OCI-LY7 (cell line): ENCODE measurements around the gene DIPK1B. TPM values are rescaled to one million over a fixed set of nuclear protein-coding genes. Genes with fewer than 3 reads are reported as not detected.

Experiments used
- BruUV-seq: library from RNA; stranded (reverse); fragments of 400-500 nt; replicated peaks from 2 replicates; lab custom pipeline; 2021; lab: Mats Ljungman, UMichigan
- CTCF ChIA-PET: fragments of 300-600 bp; sonication (Branson Sonifier 250); formaldehyde crosslinking; loops from one replicate; lab custom pipeline; 2022; ENCODE audit warnings: antibody characterized with exemption; ENCODE audit not compliant: unreplicated experiment; lab: Charles Lee
- POLR2A ChIA-PET: fragments of 300-600 bp; sonication (Branson Sonifier 250); formaldehyde crosslinking; loops from one replicate; lab custom pipeline; 2022; ENCODE audit warnings: antibody characterized with exemption; lab: Charles Lee
- DNase-seq: peaks from one replicate; pipeline ENCODE4 v3.0.0-alpha.2; 2015; ENCODE audit warnings: low spot score
- H2AFZ ChIP-seq: fragments of 200-600 bp; sonication (generic), shearing (Covaris generic); 2 replicates; pipeline ENCODE4 v1.6.1; 2014; ENCODE audit warnings: mild to moderate bottlenecking, antibody characterized with exemption, low read length, moderate library complexity
- H3K27ac ChIP-seq: fragments of 200-600 bp; sonication (generic); 2 replicates; pipeline ENCODE4 v1.5.1; 2014; ENCODE audit warnings: mixed run types, low read depth, mild to moderate bottlenecking, moderate library complexity, low read length, inconsistent platforms; ENCODE audit not compliant: poor library complexity, severe bottlenecking
- H3K36me3 ChIP-seq: fragments of 200-600 bp; sonication (generic); 2 replicates; pipeline ENCODE4 v1.6.1; 2014; ENCODE audit warnings: mild to moderate bottlenecking, antibody characterized with exemption, low read length, moderate library complexity, mixed read lengths; ENCODE audit not compliant: insufficient read depth
- H3K4me1 ChIP-seq: fragments of 200-600 bp; sonication (generic); 2 replicates; pipeline ENCODE4 v1.5.1; 2014; ENCODE audit warnings: mild to moderate bottlenecking, low read length; ENCODE audit not compliant: insufficient read depth, poor library complexity, severe bottlenecking
- H3K4me2 ChIP-seq: fragments of 200-600 bp; sonication (generic); 2 replicates; pipeline ENCODE4 v1.6.1; 2014; ENCODE audit warnings: mild to moderate bottlenecking, low read length
- H3K4me3 ChIP-seq: fragments of 200-600 bp; sonication (generic); 2 replicates; pipeline ENCODE4 v1.5.1; 2014; ENCODE audit warnings: mild to moderate bottlenecking, low read depth, low read length; ENCODE audit not compliant: poor library complexity, severe bottlenecking
- H3K79me2 ChIP-seq: fragments of 200-600 bp; sonication (generic); 2 replicates; pipeline ENCODE4 v1.6.1; 2016; ENCODE audit warnings: low read depth, mild to moderate bottlenecking, low read length, moderate library complexity, mixed read lengths; ENCODE audit not compliant: insufficient read depth
- H3K9me2 ChIP-seq: fragments of 200-600 bp; sonication (generic); 2 replicates; pipeline ENCODE4 v1.6.1; 2016; ENCODE audit warnings: mild to moderate bottlenecking, low read length, mixed read lengths; ENCODE audit not compliant: insufficient read depth
- H3K9me3 ChIP-seq: fragments of 200-600 bp; sonication (generic); 2 replicates; pipeline ENCODE4 v1.6.1; 2014; ENCODE audit warnings: mild to moderate bottlenecking, mixed run types, low read length, mixed read lengths
- H4K20me1 ChIP-seq: fragments of 200-600 bp; sonication (generic); 2 replicates; pipeline ENCODE4 v1.6.1; 2014; ENCODE audit warnings: mild to moderate bottlenecking, antibody characterized with exemption, low read length, moderate library complexity, mixed read lengths; ENCODE audit not compliant: insufficient read depth
- CTCF ChIP-seq: fragments of 200-600 bp; sonication (generic); conservative IDR thresholded peaks from 2 replicates; pipeline ENCODE4 v1.5.1; 2014; ENCODE audit warnings: mild to moderate bottlenecking, antibody characterized with exemption, low read length, moderate library complexity, mixed read lengths
- EZH2phosphoT487 ChIP-seq: fragments of 200-600 bp; sonication (generic); IDR thresholded peaks from 2 replicates; pipeline ENCODE4 v1.6.1; 2018; ENCODE audit warnings: low read depth, borderline replicate concordance, mild to moderate bottlenecking, mixed run types, antibody characterized with exemption, low read length, moderate library complexity, mixed read lengths
- intact Hi-C: fragments of 100-400 bp; cut with micrococcal nuclease; formaldehyde crosslinking; loops from one replicate; pipeline ENCODE4 v1.10.0; 2022; ENCODE audit not compliant: unreplicated experiment
- total RNA-seq, 2 experiments: library from RNA; depleted of rRNA in 1 of 2; stranded (reverse); fragments of >200 nt in 1 of 2; shearing (Covaris generic) in 1 of 2; gene quantifications; 2 replicates each; pipeline ENCODE4 v1.2.3, GENCODE V29; 2014 to 2022

DIPK1B gene
- total RNA-seq, 2 experiments from 2014 or later, result 0.30 to 13.3 TPM

GRCh38 chr9:136674786-136675349 is 37.5 kb upstream of the DIPK1B start:
- Histone ChIP-seq H3K4me1 (no peaks in the 10 kb centered on the region), H3K9me2 (no peaks in the 10 kb centered on the region), H3K27ac (no peak overlapping the region), H3K79me2 (no peaks in the 10 kb centered on the region), H3K36me3 (no peaks in the 10 kb centered on the region), H2AFZ (no peak overlapping the region), H4K20me1 (no peaks in the 10 kb centered on the region; the same call in 1 of the 2 replicates), H3K4me3 (no peak overlapping the region), H3K4me2 (no peak overlapping the region), H3K9me3 (no peaks in the 10 kb centered on the region)
- no peak for TF ChIP-seq EZH2phosphoT487
- no TSS peak for BruUV-seq
- POLR2A ChIA-PET, result interaction anchor here (0.5 kb wide), 1 partner anchor 52 kb away, joined by 3 read pairs; no protein-coding TSS in a partner anchor
- CTCF ChIA-PET, result no interaction called here
- intact Hi-C loops, result no loop called here
- DNase-seq, result no peak

GRCh38 chr9:136675477-136676296 is 36.7 kb upstream of the DIPK1B start:
- Histone ChIP-seq H3K4me3 (no peak overlapping the region), H3K9me2 (no peaks in the 10 kb centered on the region), H4K20me1 (no peaks in the 10 kb centered on the region; the same call in 1 of the 2 replicates), H3K27ac (no peak overlapping the region), H3K9me3 (no peaks in the 10 kb centered on the region), H3K4me2 (no peak overlapping the region), H3K4me1 (no peaks in the 10 kb centered on the region), H3K36me3 (no peaks in the 10 kb centered on the region), H3K79me2 (no peaks in the 10 kb centered on the region), H2AFZ (no peak overlapping the region)
- no peak for TF ChIP-seq EZH2phosphoT487
- no peak for TF ChIP-seq CTCF
- DNase-seq, result no peak
- intact Hi-C loops, result no loop called here
- POLR2A ChIA-PET, result interaction anchor here (0.5 to 0.6 kb wide), 2 partner anchors 41 to 52 kb away, joined by 3 to 9 read pairs; no protein-coding TSS in a partner anchor
- no TSS peak for BruUV-seq
- CTCF ChIA-PET, result interaction anchor here (0.6 kb wide), 1 partner anchor 628 kb away, joined by 3 read pairs; no protein-coding TSS in a partner anchor

- no peak overlapping the region for H3K4me3 ChIP-seq
- no peaks in the 10 kb centered on the region; the same call in 1 of the 2 replicates for H4K20me1 ChIP-seq
- DNase-seq, result no peak
- no peak overlapping the region for H3K4me2 ChIP-seq
- intact Hi-C loops, result no loop called here
- no peaks in the 10 kb centered on the region for H3K9me3 ChIP-seq
- no peak overlapping the region for H3K27ac ChIP-seq
- no peaks in the 10 kb centered on the region for H3K4me1 ChIP-seq
- H3K79me2 ChIP-seq, result no peaks in the 10 kb centered on the region
- TF ChIP-seq EZH2phosphoT487, result no peak
- TF ChIP-seq CTCF, result no peak
- BruUV-seq, result no TSS peak
- ChIA-PET POLR2A (interaction anchor here (0.5 to 0.6 kb wide), 2 partner anchors 22 to 40 kb away, joined by 3 to 9 read pairs; no protein-coding TSS in a partner anchor), CTCF (interaction anchor here (0.6 kb wide), 2 partner anchors 58 to 629 kb away, joined by 3 read pairs; no protein-coding TSS in a partner anchor)
- H2AFZ ChIP-seq, result no peak overlapping the region
- no peaks in the 10 kb centered on the region for H3K9me2 ChIP-seq
- H3K36me3 ChIP-seq, result no peaks in the 10 kb centered on the region
Observed at GRCh38 chr9:136676297-136676794, 36.0 kb upstream of the DIPK1B start.
